ENCODE data around the gene SCN10A.
A peak's percentile ranks its signal among the peaks of the same experiment; 100 is the strongest.

SCN10A gene

GRCh38 chr3:38816026-38816425, at the start of gene SCN10A:
Gene SCN10A (minus strand): TSS chr3:38816217. CDS start chr3:38794010, 22,207 bp downstream.
- H3K36me3 ChIP-seq: no peaks in the 10 kb centered on the region

GRCh38 chr3:38853011-38853410, 37.0 kb upstream of the SCN10A start:
- intact Hi-C loops (cut with DNase I; ENCODE audit: low total_unique reads): no loop called here
- no peak for TF ChIP-seq CTCF (IDR thresholded peaks at IDR 0.05)
- H3K4me1 ChIP-seq: no peaks in the 10 kb centered on the region
- no peak for DNase-seq
- H3K9me3 ChIP-seq: peaks cover 0 to 12% (median 7%) of the 10 kb centered on the region in 3 donors
- no peak overlapping the region for H3K27ac ChIP-seq
- no peaks in the 10 kb centered on the region for H3K36me3 ChIP-seq
- no peaks in the 10 kb centered on the region for H3K27me3 ChIP-seq
- H3K4me3 ChIP-seq: no peak overlapping the region

More at GRCh38 chr3:38816026-38816425, at the start of gene SCN10A:
- H3K4me1 ChIP-seq: no peaks in the 10 kb centered on the region
- no peaks in the 10 kb centered on the region for H3K9me3 ChIP-seq
- DNase-seq: no peak
- H3K27ac ChIP-seq: no peak within 1 kb of the TSS
- no peaks in the 10 kb centered on the region for H3K27me3 ChIP-seq
- no peak within 1 kb of the TSS for H3K4me3 ChIP-seq
- no peak for TF ChIP-seq CTCF (IDR thresholded peaks at IDR 0.05)
- intact Hi-C loops (cut with DNase I; ENCODE audit: low total_unique reads): no loop called here

GRCh38 chr3:38843898-38844297, 27.9 kb upstream of the SCN10A start:
- Histone ChIP-seq H3K4me3 (no peak overlapping the region), H3K4me1 (no peaks in the 10 kb centered on the region), H3K36me3 (no peaks in the 10 kb centered on the region), H3K27me3 (no peaks in the 10 kb centered on the region), H3K27ac (no peak overlapping the region), H3K9me3 (no peaks in the 10 kb centered on the region)
- DNase-seq: no peak
- peak; percentile 15 to 30 for TF ChIP-seq CTCF (IDR thresholded peaks at IDR 0.05)
- intact Hi-C loops (cut with DNase I; ENCODE audit: low total_unique reads): no loop called here

- Histone ChIP-seq H3K27ac (no peak overlapping the region), H3K4me3 (no peak overlapping the region), H3K36me3 (no peaks in the 10 kb centered on the region), H3K27me3 (no peaks in the 10 kb centered on the region), H3K4me1 (no peaks in the 10 kb centered on the region), H3K9me3 (no peaks in the 10 kb centered on the region)
- intact Hi-C loops (cut with DNase I; ENCODE audit: low total_unique reads): no loop called here
- TF ChIP-seq CTCF (IDR thresholded peaks at IDR 0.05): no peak
- no peak for DNase-seq
Observed at GRCh38 chr3:38842266-38842965, 26.4 kb upstream of the SCN10A start.

- Histone ChIP-seq H3K4me1 (no peaks in the 10 kb centered on the region), H3K9me3 (no peaks in the 10 kb centered on the region), H3K27me3 (no peaks in the 10 kb centered on the region), H3K4me3 (no peak overlapping the region), H3K36me3 (no peaks in the 10 kb centered on the region), H3K27ac (no peak overlapping the region)
- no peak for DNase-seq
- TF ChIP-seq CTCF (IDR thresholded peaks at IDR 0.05): no peak
- intact Hi-C loops (cut with DNase I; ENCODE audit: low total_unique reads): no loop called here
Observed at GRCh38 chr3:38840987-38841386, 25.0 kb upstream of the SCN10A start.

All from tibial artery (tissue), 4 donors.